OCI-LY3 (cell line): ENCODE data around the gene SLC13A3.

Experiments used
- H2AFZ ChIP-seq: fragments of 200-600, 300-600 bp; shearing (Covaris generic); 2 replicates; pipeline ENCODE4 v1.6.0; 2014; ENCODE audit warnings: antibody characterized with exemption, low read depth, low read length
- H3K27ac ChIP-seq: fragments of 200-600, 300-600 bp; sonication (generic); 2 replicates; pipeline ENCODE4 v1.5.1; 2014; ENCODE audit warnings: mild to moderate bottlenecking, low read length, moderate library complexity, mixed read lengths
- H3K27me3 ChIP-seq: fragments of 200-600, 300-600 bp; sonication (generic); 2 replicates; pipeline ENCODE4 v1.6.1; 2014; ENCODE audit warnings: low read depth, low read length, mixed read lengths
- H3K36me3 ChIP-seq: fragments of 200-600, 300-600 bp; sonication (generic); replicated peaks from 2 replicates; pipeline ENCODE3; 2014; ENCODE audit warnings: low read depth, low read length, mixed read lengths
- H3K4me1 ChIP-seq: fragments of 300-600, 200-600 bp; sonication (generic); 2 replicates; pipeline ENCODE4 v1.6.1; 2014; ENCODE audit warnings: low read length, mixed read lengths
- H3K4me2 ChIP-seq: fragments of 200-600, 300-600 bp; sonication (generic); 2 replicates; pipeline ENCODE4 v1.6.1; 2014; ENCODE audit warnings: low read length, mixed read lengths
- H3K4me3 ChIP-seq: fragments of 300-600, 200-600 bp; sonication (generic); 2 replicates; pipeline ENCODE4 v1.5.1; 2014; ENCODE audit warnings: antibody characterized with exemption, mild to moderate bottlenecking, low read length, moderate library complexity
- H3K79me2 ChIP-seq: fragments of 300-600, 200-600 bp; shearing (Covaris generic); 2 replicates; pipeline ENCODE4 v1.6.1; 2014; ENCODE audit warnings: mild to moderate bottlenecking, low read length, mixed read lengths
- H3K9ac ChIP-seq: fragments of 300-600, 200-600 bp; shearing (Covaris generic); 2 replicates; pipeline ENCODE4 v1.6.0; 2014; ENCODE audit warnings: mild to moderate bottlenecking, low read length, moderate library complexity
- H3K9me3 ChIP-seq: fragments of 200-600, 300-600 bp; shearing (Covaris generic); 2 replicates; pipeline ENCODE4 v1.6.1; 2014; ENCODE audit warnings: low read length, mixed read lengths; ENCODE audit not compliant: insufficient read depth
- H4K20me1 ChIP-seq: fragments of 200-600, 300-600 bp; sonication (generic); 2 replicates; pipeline ENCODE4 v1.6.1; 2016; ENCODE audit warnings: low read length, mixed read lengths; ENCODE audit not compliant: insufficient read depth
- EZH2phosphoT487 ChIP-seq: fragments of 200-600 bp; shearing (Covaris generic); IDR thresholded peaks from 2 replicates; pipeline ENCODE4 v1.6.1; 2018; ENCODE audit warnings: antibody characterized with exemption, mixed run types, low read depth
- TF ChIP-seq, protein P1 (sequence below): fragments of 200-600, 300-600 bp; sonication (generic); IDR thresholded peaks from 2 replicates; pipeline ENCODE4 v1.5.1; 2014; ENCODE audit warnings: antibody characterized with exemption, low read length, low read depth

The SLC13A3 gene

GRCh38 chr20:46576774-46577395 is 74.4 kb downstream of the SLC13A3 start:
- Histone ChIP-seq H3K27ac (no peak overlapping the region), H3K4me3 (no peak overlapping the region), H3K79me2 (no peaks in the 10 kb centered on the region), H3K9ac (no peak overlapping the region), H3K4me1 (no peaks in the 10 kb centered on the region), H3K4me2 (no peak overlapping the region), H3K36me3 (no peaks in the 10 kb centered on the region), H3K9me3 (no peaks in the 10 kb centered on the region), H2AFZ (no peak overlapping the region), H4K20me1 (no peaks in the 10 kb centered on the region), H3K27me3 (peaks cover 59% of the 10 kb centered on the region)
- TF ChIP-seq, protein P1, sequence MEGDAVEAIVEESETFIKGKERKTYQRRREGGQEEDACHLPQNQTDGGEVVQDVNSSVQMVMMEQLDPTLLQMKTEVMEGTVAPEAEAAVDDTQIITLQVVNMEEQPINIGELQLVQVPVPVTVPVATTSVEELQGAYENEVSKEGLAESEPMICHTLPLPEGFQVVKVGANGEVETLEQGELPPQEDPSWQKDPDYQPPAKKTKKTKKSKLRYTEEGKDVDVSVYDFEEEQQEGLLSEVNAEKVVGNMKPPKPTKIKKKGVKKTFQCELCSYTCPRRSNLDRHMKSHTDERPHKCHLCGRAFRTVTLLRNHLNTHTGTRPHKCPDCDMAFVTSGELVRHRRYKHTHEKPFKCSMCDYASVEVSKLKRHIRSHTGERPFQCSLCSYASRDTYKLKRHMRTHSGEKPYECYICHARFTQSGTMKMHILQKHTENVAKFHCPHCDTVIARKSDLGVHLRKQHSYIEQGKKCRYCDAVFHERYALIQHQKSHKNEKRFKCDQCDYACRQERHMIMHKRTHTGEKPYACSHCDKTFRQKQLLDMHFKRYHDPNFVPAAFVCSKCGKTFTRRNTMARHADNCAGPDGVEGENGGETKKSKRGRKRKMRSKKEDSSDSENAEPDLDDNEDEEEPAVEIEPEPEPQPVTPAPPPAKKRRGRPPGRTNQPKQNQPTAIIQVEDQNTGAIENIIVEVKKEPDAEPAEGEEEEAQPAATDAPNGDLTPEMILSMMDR = no peak
- TF ChIP-seq EZH2phosphoT487 = no peak

GRCh38 chr20:46575937-46576461 is 75.3 kb downstream of the SLC13A3 start:
- Histone ChIP-seq H4K20me1 (no peaks in the 10 kb centered on the region), H3K9me3 (no peaks in the 10 kb centered on the region), H3K4me3 (no peak overlapping the region), H3K27ac (no peak overlapping the region), H3K9ac (no peak overlapping the region), H3K36me3 (no peaks in the 10 kb centered on the region), H3K4me1 (no peaks in the 10 kb centered on the region), H3K79me2 (no peaks in the 10 kb centered on the region), H2AFZ (no peak overlapping the region), H3K27me3 (peaks cover 59% of the 10 kb centered on the region), H3K4me2 (no peak overlapping the region)
- TF ChIP-seq, protein P1 = no peak
- TF ChIP-seq EZH2phosphoT487 = no peak

- no peaks in the 10 kb centered on the region for H3K9me3 ChIP-seq
- no peaks in the 10 kb centered on the region for H4K20me1 ChIP-seq
- no peak overlapping the region for H2AFZ ChIP-seq
- H3K9ac ChIP-seq = no peak overlapping the region
- peaks cover 62% of the 10 kb centered on the region for H3K27me3 ChIP-seq
- no peaks in the 10 kb centered on the region for H3K4me1 ChIP-seq
- H3K4me3 ChIP-seq = no peak overlapping the region
- no peak overlapping the region for H3K4me2 ChIP-seq
- H3K27ac ChIP-seq = no peak overlapping the region
- TF ChIP-seq, protein P1 = no peak
- no peak for TF ChIP-seq EZH2phosphoT487
- no peaks in the 10 kb centered on the region for H3K36me3 ChIP-seq
- H3K79me2 ChIP-seq = no peaks in the 10 kb centered on the region
Observed at GRCh38 chr20:46575394-46575793, 75.9 kb downstream of the SLC13A3 start.

DNA sequence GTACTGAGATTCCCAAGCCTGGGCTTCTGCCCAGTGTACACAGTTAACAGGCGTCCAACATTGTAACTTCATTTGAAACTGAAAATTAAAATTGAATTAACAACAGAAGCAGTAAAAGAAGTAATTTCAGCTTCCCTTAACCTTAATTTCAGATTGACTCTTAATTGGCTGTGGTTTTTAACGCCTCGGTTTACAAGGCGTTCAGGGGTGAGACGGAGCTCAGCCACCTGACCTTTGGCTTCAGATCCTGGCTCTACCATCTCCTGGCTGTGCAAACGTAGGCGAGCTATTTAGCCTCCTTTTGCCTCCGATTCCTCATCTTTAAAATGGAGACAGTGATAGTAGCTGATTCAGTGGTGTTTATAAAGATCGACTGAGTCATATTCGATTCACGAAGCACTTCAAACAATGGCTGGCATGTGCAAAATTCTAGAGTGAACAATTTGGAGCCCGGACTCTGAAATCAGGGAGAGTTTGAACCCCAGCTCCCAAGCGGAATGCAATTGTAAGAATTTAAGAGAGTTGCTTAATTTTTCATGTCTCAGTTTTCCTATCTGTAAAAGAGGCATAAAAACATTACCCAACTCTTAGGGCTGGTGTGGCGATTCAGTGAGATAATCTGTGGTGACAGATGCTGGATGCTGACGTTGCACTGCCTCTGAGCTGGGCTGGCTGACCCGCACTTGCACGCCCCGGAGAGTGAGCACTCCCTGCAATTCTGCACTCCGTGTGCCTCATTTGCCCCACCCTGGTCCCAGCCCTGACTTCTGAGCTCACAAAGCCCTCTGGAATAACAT is 77.3 kb downstream of the SLC13A3 start:
- Histone ChIP-seq H3K4me2 (no peak overlapping the region), H3K4me3 (no peak overlapping the region), H3K27me3 (peaks cover 73% of the 10 kb centered on the region), H4K20me1 (no peaks in the 10 kb centered on the region), H2AFZ (no peak overlapping the region), H3K27ac (no peak overlapping the region), H3K36me3 (no peaks in the 10 kb centered on the region), H3K79me2 (no peaks in the 10 kb centered on the region), H3K9ac (no peak overlapping the region), H3K4me1 (peaks cover 1% of the 10 kb centered on the region; the same call in 1 of the 2 replicates), H3K9me3 (no peaks in the 10 kb centered on the region)
- TF ChIP-seq, protein P1 = no peak
- no peak for TF ChIP-seq EZH2phosphoT487
